ENCODE measurements around the gene DDX51. TPM values are rescaled to one million over a fixed set of nuclear protein-coding genes. Genes with fewer than 3 reads are reported as not detected.

DDX51 gene
- total RNA-seq, 1 experiment from 2014 or later: 38.1 TPM

DNA sequence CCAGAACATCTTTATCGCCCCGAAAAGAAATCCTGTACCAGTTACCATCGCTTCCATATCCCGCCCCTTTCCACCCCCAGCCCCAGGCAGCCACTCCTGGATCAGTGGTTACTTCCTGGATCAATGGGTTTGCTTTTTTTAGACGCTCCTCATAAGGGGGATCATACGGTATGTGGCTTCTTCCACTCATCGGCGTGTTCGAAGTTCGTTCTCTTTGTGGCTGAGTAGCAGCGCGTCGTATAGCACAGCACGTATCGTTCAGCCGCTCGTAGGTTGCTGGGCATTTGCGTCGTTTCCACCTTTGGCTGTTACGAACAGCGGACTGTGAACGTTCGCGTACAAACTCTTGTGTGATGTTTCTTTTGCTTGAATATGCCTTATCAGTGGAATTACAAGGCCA is 2.0 kb upstream of the DDX51 start:
- H3K4me3 ChIP-seq (replicated peaks in 1 of 2; ENCODE audit: low read depth in 1 of 2, low read length in 2 of 2): no peak overlapping the region
- H3K79me2 ChIP-seq (ENCODE audit: insufficient read depth, low read length): peaks cover 64% of the 10 kb centered on the region
- no peak for ATAC-seq
- H3K4me1 ChIP-seq (ENCODE audit: control insufficient read depth in 1 of 2, insufficient read depth in 2 of 2, low read length in 2 of 2): peaks cover 12 to 18% of the 10 kb centered on the region in 2 experiments; a peak in 3 of 4 replicates
- no TSS peak for BruUV-seq (replicated peaks)
- ChIA-PET RAD21 (ENCODE audit: low non-redundant PET in 1 of 2, low total read pairs in 2 of 2, uncharacterized antibody in 2 of 2, unreplicated experiment in 2 of 2) (no interaction called here), POLR2A (no interaction called here), CTCF (no interaction called here)
- H4K20me1 ChIP-seq (ENCODE audit: insufficient read depth): no peaks in the 10 kb centered on the region
- peaks cover 9 to 29% of the 10 kb centered on the region in 2 experiments; a peak in 3 of 4 replicates for H3K36me3 ChIP-seq (ENCODE audit: control insufficient read depth in 1 of 2, insufficient read depth in 2 of 2, low read length in 2 of 2)
- no peaks in the 10 kb centered on the region for H3K9me3 ChIP-seq (ENCODE audit: control insufficient read depth in 1 of 2, insufficient read depth in 1 of 2, low read depth in 1 of 2, low read length in 2 of 2)
- H3K9me2 ChIP-seq (ENCODE audit: insufficient read depth): no peaks in the 10 kb centered on the region
- no peak overlapping the region for H3K27ac ChIP-seq (ENCODE audit: low read depth, low read length)
- intact Hi-C loops (cut with micrococcal nuclease): no loop called here
- no peaks in the 10 kb centered on the region for H3K27me3 ChIP-seq (ENCODE audit: insufficient read depth, low read length)
- no peak overlapping the region for H3K9ac ChIP-seq (ENCODE audit: low read length)
- DNase-seq (ENCODE audit: low read depth, low spot score): no peak
- no peak for TF ChIP-seq SRF (IDR thresholded peaks at IDR 0.05; ENCODE audit: low read depth)
- TF ChIP-seq, protein P1, sequence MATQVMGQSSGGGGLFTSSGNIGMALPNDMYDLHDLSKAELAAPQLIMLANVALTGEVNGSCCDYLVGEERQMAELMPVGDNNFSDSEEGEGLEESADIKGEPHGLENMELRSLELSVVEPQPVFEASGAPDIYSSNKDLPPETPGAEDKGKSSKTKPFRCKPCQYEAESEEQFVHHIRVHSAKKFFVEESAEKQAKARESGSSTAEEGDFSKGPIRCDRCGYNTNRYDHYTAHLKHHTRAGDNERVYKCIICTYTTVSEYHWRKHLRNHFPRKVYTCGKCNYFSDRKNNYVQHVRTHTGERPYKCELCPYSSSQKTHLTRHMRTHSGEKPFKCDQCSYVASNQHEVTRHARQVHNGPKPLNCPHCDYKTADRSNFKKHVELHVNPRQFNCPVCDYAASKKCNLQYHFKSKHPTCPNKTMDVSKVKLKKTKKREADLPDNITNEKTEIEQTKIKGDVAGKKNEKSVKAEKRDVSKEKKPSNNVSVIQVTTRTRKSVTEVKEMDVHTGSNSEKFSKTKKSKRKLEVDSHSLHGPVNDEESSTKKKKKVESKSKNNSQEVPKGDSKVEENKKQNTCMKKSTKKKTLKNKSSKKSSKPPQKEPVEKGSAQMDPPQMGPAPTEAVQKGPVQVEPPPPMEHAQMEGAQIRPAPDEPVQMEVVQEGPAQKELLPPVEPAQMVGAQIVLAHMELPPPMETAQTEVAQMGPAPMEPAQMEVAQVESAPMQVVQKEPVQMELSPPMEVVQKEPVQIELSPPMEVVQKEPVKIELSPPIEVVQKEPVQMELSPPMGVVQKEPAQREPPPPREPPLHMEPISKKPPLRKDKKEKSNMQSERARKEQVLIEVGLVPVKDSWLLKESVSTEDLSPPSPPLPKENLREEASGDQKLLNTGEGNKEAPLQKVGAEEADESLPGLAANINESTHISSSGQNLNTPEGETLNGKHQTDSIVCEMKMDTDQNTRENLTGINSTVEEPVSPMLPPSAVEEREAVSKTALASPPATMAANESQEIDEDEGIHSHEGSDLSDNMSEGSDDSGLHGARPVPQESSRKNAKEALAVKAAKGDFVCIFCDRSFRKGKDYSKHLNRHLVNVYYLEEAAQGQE (IDR thresholded peaks at IDR 0.05; ENCODE audit: low read depth): no peak
- TF ChIP-seq ZFX (IDR thresholded peaks at IDR 0.05): no peak
- TF ChIP-seq EZH2phosphoT487 (IDR thresholded peaks at IDR 0.05; ENCODE audit: borderline replicate concordance): no peak
- TF ChIP-seq, protein P2, sequence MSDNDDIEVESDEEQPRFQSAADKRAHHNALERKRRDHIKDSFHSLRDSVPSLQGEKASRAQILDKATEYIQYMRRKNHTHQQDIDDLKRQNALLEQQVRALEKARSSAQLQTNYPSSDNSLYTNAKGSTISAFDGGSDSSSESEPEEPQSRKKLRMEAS (IDR thresholded peaks at IDR 0.05): no peak
- no peak for TF ChIP-seq JUND (IDR thresholded peaks at IDR 0.05)
- no peak for TF ChIP-seq CEBPB (IDR thresholded peaks at IDR 0.05; ENCODE audit: low read depth)
- TF ChIP-seq, protein P3, sequence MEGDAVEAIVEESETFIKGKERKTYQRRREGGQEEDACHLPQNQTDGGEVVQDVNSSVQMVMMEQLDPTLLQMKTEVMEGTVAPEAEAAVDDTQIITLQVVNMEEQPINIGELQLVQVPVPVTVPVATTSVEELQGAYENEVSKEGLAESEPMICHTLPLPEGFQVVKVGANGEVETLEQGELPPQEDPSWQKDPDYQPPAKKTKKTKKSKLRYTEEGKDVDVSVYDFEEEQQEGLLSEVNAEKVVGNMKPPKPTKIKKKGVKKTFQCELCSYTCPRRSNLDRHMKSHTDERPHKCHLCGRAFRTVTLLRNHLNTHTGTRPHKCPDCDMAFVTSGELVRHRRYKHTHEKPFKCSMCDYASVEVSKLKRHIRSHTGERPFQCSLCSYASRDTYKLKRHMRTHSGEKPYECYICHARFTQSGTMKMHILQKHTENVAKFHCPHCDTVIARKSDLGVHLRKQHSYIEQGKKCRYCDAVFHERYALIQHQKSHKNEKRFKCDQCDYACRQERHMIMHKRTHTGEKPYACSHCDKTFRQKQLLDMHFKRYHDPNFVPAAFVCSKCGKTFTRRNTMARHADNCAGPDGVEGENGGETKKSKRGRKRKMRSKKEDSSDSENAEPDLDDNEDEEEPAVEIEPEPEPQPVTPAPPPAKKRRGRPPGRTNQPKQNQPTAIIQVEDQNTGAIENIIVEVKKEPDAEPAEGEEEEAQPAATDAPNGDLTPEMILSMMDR (IDR thresholded peaks at IDR 0.05 in 2 of 3, conservative IDR thresholded peaks at IDR 0.05 in 1 of 3; ENCODE audit: borderline replicate concordance in 1 of 3, insufficient read depth in 1 of 3, low read depth in 2 of 3, low read length in 2 of 3): no peak
- no peak for TF ChIP-seq ZNF274 (IDR thresholded peaks at IDR 0.05; ENCODE audit: low read depth, low read length)
- TF ChIP-seq, protein P4, sequence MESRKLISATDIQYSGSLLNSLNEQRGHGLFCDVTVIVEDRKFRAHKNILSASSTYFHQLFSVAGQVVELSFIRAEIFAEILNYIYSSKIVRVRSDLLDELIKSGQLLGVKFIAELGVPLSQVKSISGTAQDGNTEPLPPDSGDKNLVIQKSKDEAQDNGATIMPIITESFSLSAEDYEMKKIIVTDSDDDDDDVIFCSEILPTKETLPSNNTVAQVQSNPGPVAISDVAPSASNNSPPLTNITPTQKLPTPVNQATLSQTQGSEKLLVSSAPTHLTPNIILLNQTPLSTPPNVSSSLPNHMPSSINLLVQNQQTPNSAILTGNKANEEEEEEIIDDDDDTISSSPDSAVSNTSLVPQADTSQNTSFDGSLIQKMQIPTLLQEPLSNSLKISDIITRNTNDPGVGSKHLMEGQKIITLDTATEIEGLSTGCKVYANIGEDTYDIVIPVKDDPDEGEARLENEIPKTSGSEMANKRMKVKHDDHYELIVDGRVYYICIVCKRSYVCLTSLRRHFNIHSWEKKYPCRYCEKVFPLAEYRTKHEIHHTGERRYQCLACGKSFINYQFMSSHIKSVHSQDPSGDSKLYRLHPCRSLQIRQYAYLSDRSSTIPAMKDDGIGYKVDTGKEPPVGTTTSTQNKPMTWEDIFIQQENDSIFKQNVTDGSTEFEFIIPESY (IDR thresholded peaks at IDR 0.05; ENCODE audit: extremely low read depth, insufficient replicate concordance, low read length): no peak
- TF ChIP-seq, protein P5, sequence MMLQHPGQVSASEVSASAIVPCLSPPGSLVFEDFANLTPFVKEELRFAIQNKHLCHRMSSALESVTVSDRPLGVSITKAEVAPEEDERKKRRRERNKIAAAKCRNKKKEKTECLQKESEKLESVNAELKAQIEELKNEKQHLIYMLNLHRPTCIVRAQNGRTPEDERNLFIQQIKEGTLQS (IDR thresholded peaks at IDR 0.05): no peak
- no peak for TF ChIP-seq EGR1 (IDR thresholded peaks at IDR 0.05; ENCODE audit: low read depth)
- no peak for TF ChIP-seq SP1 (IDR thresholded peaks at IDR 0.05; ENCODE audit: low read depth)
- no peak for TF ChIP-seq YY1 (IDR thresholded peaks at IDR 0.05; ENCODE audit: extremely low read depth, insufficient replicate concordance, low read depth, low read length)
- no peak for TF ChIP-seq SIN3A (IDR thresholded peaks at IDR 0.05; ENCODE audit: low read depth)
- no peak for TF ChIP-seq POLR2AphosphoS5 (IDR thresholded peaks at IDR 0.05; ENCODE audit: low read depth, low read length)
- TF ChIP-seq ELF1 (IDR thresholded peaks at IDR 0.05; ENCODE audit: borderline replicate concordance, low read depth): no peak
- no peak for TF ChIP-seq CBX3 (IDR thresholded peaks at IDR 0.05; ENCODE audit: low read depth)
- no peak overlapping the region for H3K4me2 ChIP-seq (ENCODE audit: low read length)
- H2AFZ ChIP-seq (ENCODE audit: low read depth, low read length, poor library complexity, severe bottlenecking): no peak overlapping the region

All from HCT116 (cell line).